Osteoblast (primary cell): Measurements from ENCODE around the gene USH2A. TPM values are rescaled to one million over a fixed set of nuclear protein-coding genes. Genes with fewer than 3 reads are reported as not detected.

Experiments
- DNase-seq: peaks from one replicate; pipeline ENCODE4 v3.0.0; 2011; ENCODE audit warnings: low spot score, mixed read lengths; ENCODE audit not compliant: insufficient read length; ENCODE audit errors: missing footprints
- H2AFZ ChIP-seq: 2 replicates; pipeline ENCODE4 v1.6.0; 2011; ENCODE audit warnings: mild to moderate bottlenecking, low read length
- H3K27ac ChIP-seq: 2 replicates; pipeline ENCODE4 v1.5.1; 2011; ENCODE audit warnings: mild to moderate bottlenecking, low read depth, low read length, moderate library complexity
- H3K27me3 ChIP-seq: 2 replicates; pipeline ENCODE4 v1.6.0; 2012; ENCODE audit warnings: mild to moderate bottlenecking, control low read depth, inconsistent platforms, low read length, moderate library complexity; ENCODE audit not compliant: insufficient read depth
- H3K36me3 ChIP-seq: 2 replicates; pipeline ENCODE4 v1.5.1; 2011; ENCODE audit warnings: mild to moderate bottlenecking, low read length, control low read depth, moderate library complexity; ENCODE audit not compliant: insufficient read depth
- H3K4me1 ChIP-seq: 2 replicates; pipeline ENCODE4 v1.5.1; 2011; ENCODE audit warnings: mild to moderate bottlenecking, low read length, control low read depth, moderate library complexity; ENCODE audit not compliant: insufficient read depth
- H3K4me2 ChIP-seq: 2 replicates; pipeline ENCODE4 v1.6.0; 2011; ENCODE audit warnings: mild to moderate bottlenecking, low read length; ENCODE audit not compliant: insufficient read depth
- H3K4me3 ChIP-seq: fragments of 200-600 bp; sonication (generic); 3 replicates; pipeline ENCODE4 v1.5.1; 2012; ENCODE audit warnings: mild to moderate bottlenecking, low read length, inconsistent platforms; ENCODE audit not compliant: insufficient read depth
- H3K79me2 ChIP-seq: 2 replicates; pipeline ENCODE4 v1.6.0; 2012; ENCODE audit warnings: mild to moderate bottlenecking, low read length, control low read depth, inconsistent platforms; ENCODE audit not compliant: insufficient read depth
- H3K9me3 ChIP-seq: 2 replicates; pipeline ENCODE4 v1.5.1; 2011; ENCODE audit warnings: low read depth, low read length, control low read depth
- H4K20me1 ChIP-seq: 2 replicates; pipeline ENCODE4 v1.6.0; 2012; ENCODE audit warnings: mild to moderate bottlenecking, low read length, control low read depth; ENCODE audit not compliant: insufficient read depth
- CTCF ChIP-seq: IDR thresholded peaks from 2 replicates; pipeline ENCODE4 v1.5.1; 2011; ENCODE audit warnings: mild to moderate bottlenecking, low read depth, low read length, moderate library complexity; ENCODE audit errors: extremely low read depth
- total RNA-seq: library from RNA; depleted of rRNA; stranded (reverse); fragments of >200 nt; gene quantifications from 2 replicates; pipeline ENCODE4 v1.2.3, GENCODE V29; 2012

USH2A gene
- total RNA-seq, 1 donor: under 0.01 TPM

- H3K4me1 ChIP-seq: peaks cover 13% of the 10 kb centered on the region
- TF ChIP-seq CTCF: no peak
Observed at GRCh38 chr1:215600867-215601266, 822.4 kb downstream of the USH2A start.

GRCh38 chr1:215600258-215600792 lies 822.9 kb downstream of the USH2A start:
- Histone ChIP-seq H2AFZ (no peak overlapping the region), H3K4me1 (peaks cover 13% of the 10 kb centered on the region), H3K9me3 (no peaks in the 10 kb centered on the region), H3K36me3 (peaks cover 29% of the 10 kb centered on the region), H3K79me2 (peaks cover 5% of the 10 kb centered on the region), H3K4me2 (no peak overlapping the region), H4K20me1 (no peaks in the 10 kb centered on the region), H3K27ac (no peak overlapping the region), H3K27me3 (no peaks in the 10 kb centered on the region), H3K4me3 (no peak overlapping the region)
- no peak for DNase-seq
- no peak for TF ChIP-seq CTCF

More at GRCh38 chr1:215600867-215601266, 822.4 kb downstream of the USH2A start:
- no peak for DNase-seq
- Histone ChIP-seq H3K9me3 (no peaks in the 10 kb centered on the region), H4K20me1 (no peaks in the 10 kb centered on the region), H3K27ac (no peak overlapping the region), H3K4me3 (no peak overlapping the region), H3K4me2 (no peak overlapping the region), H3K27me3 (no peaks in the 10 kb centered on the region), H3K79me2 (peaks cover 5% of the 10 kb centered on the region), H3K36me3 (peaks cover 26% of the 10 kb centered on the region), H2AFZ (no peak overlapping the region)

GRCh38 chr1:215599418-215600074 lies 823.7 kb downstream of the USH2A start:
- no peak for TF ChIP-seq CTCF
- Histone ChIP-seq H3K4me2 (no peak overlapping the region), H3K4me3 (no peak overlapping the region), H4K20me1 (no peaks in the 10 kb centered on the region), H3K27ac (no peak overlapping the region), H3K27me3 (no peaks in the 10 kb centered on the region), H3K4me1 (peaks cover 19% of the 10 kb centered on the region), H2AFZ (no peak overlapping the region), H3K36me3 (peaks cover 29% of the 10 kb centered on the region), H3K9me3 (no peaks in the 10 kb centered on the region), H3K79me2 (peaks cover 5% of the 10 kb centered on the region)
- no peak for DNase-seq

- TF ChIP-seq CTCF: no peak
- Histone ChIP-seq H3K4me1 (peaks cover 21% of the 10 kb centered on the region), H3K36me3 (peaks cover 24% of the 10 kb centered on the region), H3K27me3 (no peaks in the 10 kb centered on the region), H3K79me2 (peaks cover 10% of the 10 kb centered on the region), H3K4me3 (no peak overlapping the region), H4K20me1 (no peaks in the 10 kb centered on the region), H3K4me2 (no peak overlapping the region), H3K27ac (no peak overlapping the region), H3K9me3 (no peaks in the 10 kb centered on the region), H2AFZ (no peak overlapping the region)
- no peak for DNase-seq
Observed at GRCh38 chr1:215597961-215598360, 825.3 kb downstream of the USH2A start.
